GM18909 (cell line): ENCODE measurements around the gene TMEM255B.

ENCODE experiments used
- ATAC-seq: cut with Tn5 transposase; IDR thresholded peaks from one replicate; pipeline ENCODE4 v1.9.1; 2021; ENCODE audit warnings: mild to moderate bottlenecking; ENCODE audit not compliant: unreplicated experiment, poor library complexity

The TMEM255B gene

GRCh38 chr13:113855012-113855921 lies 96.2 kb downstream of the TMEM255B start:
- no peak for ATAC-seq

- ATAC-seq, result no peak
Observed at GRCh38 chr13:113855931-113856715, 97.1 kb downstream of the TMEM255B start.

- no peak for ATAC-seq
Observed at GRCh38 chr13:113856716-113857065, 97.7 kb downstream of the TMEM255B start.

- ATAC-seq, result no peak
Observed at GRCh38 chr13:113857531-113858195, 98.6 kb downstream of the TMEM255B start.

- ATAC-seq, result no peak
Observed at GRCh38 chr13:113859311-113860050, 100.5 kb downstream of the TMEM255B start.

GRCh38 chr13:113860051-113860664 lies 101.1 kb downstream of the TMEM255B start:
- no peak for ATAC-seq

GRCh38 chr13:113860665-113861432 lies 101.8 kb downstream of the TMEM255B start:
- ATAC-seq, result no peak

- no peak for ATAC-seq
Observed at GRCh38 chr13:113861433-113862030, 102.5 kb downstream of the TMEM255B start.

GRCh38 chr13:113862191-113862930 lies 103.3 kb downstream of the TMEM255B start:
- ATAC-seq, result no peak

- no peak for ATAC-seq
Observed at GRCh38 chr13:113862931-113863523, 104.0 kb downstream of the TMEM255B start.

- ATAC-seq, result no peak
Observed at GRCh38 chr13:113863524-113864272, 104.7 kb downstream of the TMEM255B start, which contains the start of gene GAS6. GAS6 (minus strand) TSS chr13:113864076; CDS start chr13:113863920, 156 bp downstream.

- ATAC-seq, result no peak
Observed at GRCh38 chr13:113864273-113864890, 105.4 kb downstream of the TMEM255B start.

- ATAC-seq, result no peak
Observed at GRCh38 chr13:113865427-113865826, 106.4 kb downstream of the TMEM255B start.
